GM23338 (cell line): ENCODE data around the gene ARF5. TPM values are rescaled to one million over a fixed set of nuclear protein-coding genes. Genes with fewer than 3 reads are reported as not detected.

Source experiments
- EZH2 ChIP-seq: fragments of 200-600 bp; sonication (generic); IDR thresholded peaks from one replicate; pipeline ENCODE4 v1.8.0; 2017; ENCODE audit warnings: antibody characterized with exemption, mild to moderate bottlenecking, low read depth; ENCODE audit not compliant: unreplicated experiment
- NANOG ChIP-seq: IDR thresholded peaks from 2 replicates; pipeline ENCODE4 v1.6.1; 2016; ENCODE audit warnings: antibody characterized with exemption, borderline replicate concordance
- REST ChIP-seq: IDR thresholded peaks from one replicate; pipeline ENCODE4 v1.6.1; 2018; ENCODE audit warnings: antibody characterized with exemption; ENCODE audit not compliant: unreplicated experiment
- ZNF462 ChIP-seq: fragments of 250-450 bp; sonication (Bioruptor Pico); IDR thresholded peaks from 2 replicates; pipeline ENCODE4 v1.5.0; 2020; ENCODE audit warnings: mild to moderate bottlenecking, moderate library complexity
- polyA plus RNA-seq: library from polyadenylated mRNA; unstranded; fragments of >200 nt; fragmentation: Nextera tagmentation; extraction: Ambion mirVana; gene quantifications from 2 replicates; pipeline ENCODE4 v1.2.1, GENCODE V29; 2016
- total RNA-seq: library from RNA; depleted of rRNA; stranded (reverse); fragments of >200 nt; shearing (Covaris generic); gene quantifications from 2 replicates; pipeline ENCODE4 v1.2.3, GENCODE V29; 2014; rRNA removed

ARF5 gene
- total and polyA plus RNA-seq, 2 experiments from 2014 or later, result 196 to 201 TPM

- TF ChIP-seq ZNF462, result no peak
- no peak for TF ChIP-seq EZH2
- no peak for TF ChIP-seq REST
- TF ChIP-seq NANOG, result no peak
Measured at GRCh38 chr7:127638197-127638596, 50.0 kb downstream of the ARF5 start (continued).

Other genes starting within 250 kb of the ARF5 start
- gene ZNF800, start 195.7 kb upstream of the ARF5 start, total RNA-seq, result 5.4 and 7.5 TPM in 2 replicates
- gene ZNF800, start 195.7 kb upstream of the ARF5 start, polyA plus RNA-seq, result 7.1 and 8.3 TPM in 2 replicates
- 17.6 and 21.1 TPM in 2 replicates for gene GCC1, start 2.8 kb upstream of the ARF5 start, total RNA-seq
- gene GCC1, start 2.8 kb upstream of the ARF5 start, polyA plus RNA-seq, result 2.4 and 3.2 TPM in 2 replicates
- 0.31 and 3.5 TPM in 2 replicates for gene FSCN3, start 5.3 kb downstream of the ARF5 start, total RNA-seq
- 0.87 TPM in 1 of 2 replicates, not detected in the other for gene FSCN3, start 5.3 kb downstream of the ARF5 start, polyA plus RNA-seq
- gene PAX4, start 29.7 kb downstream of the ARF5 start, total RNA-seq, result not detected in 2 replicates
- not detected in 2 replicates for gene PAX4, start 29.7 kb downstream of the ARF5 start, polyA plus RNA-seq
- gene SND1, start 63.8 kb downstream of the ARF5 start, total RNA-seq, result 236 and 254 TPM in 2 replicates
- gene SND1, start 63.8 kb downstream of the ARF5 start, polyA plus RNA-seq, result 107 and 112 TPM in 2 replicates